GM18861 (cell line): ENCODE measurements around the gene SRD5A2.
"Not testable (repeated sequence)": the region's sequence is repeated elsewhere in the genome, so short reads cannot be mapped to it uniquely, and the experiment has no call there.

Experiments
- ATAC-seq: cut with Tn5 transposase; IDR thresholded peaks from one replicate; pipeline ENCODE4 v1.9.1; 2021; ENCODE audit not compliant: unreplicated experiment

SRD5A2 gene

GRCh38 chr2:31534636-31535035 lies 46.1 kb downstream of the SRD5A2 start:
- ATAC-seq, result no peak

DNA sequence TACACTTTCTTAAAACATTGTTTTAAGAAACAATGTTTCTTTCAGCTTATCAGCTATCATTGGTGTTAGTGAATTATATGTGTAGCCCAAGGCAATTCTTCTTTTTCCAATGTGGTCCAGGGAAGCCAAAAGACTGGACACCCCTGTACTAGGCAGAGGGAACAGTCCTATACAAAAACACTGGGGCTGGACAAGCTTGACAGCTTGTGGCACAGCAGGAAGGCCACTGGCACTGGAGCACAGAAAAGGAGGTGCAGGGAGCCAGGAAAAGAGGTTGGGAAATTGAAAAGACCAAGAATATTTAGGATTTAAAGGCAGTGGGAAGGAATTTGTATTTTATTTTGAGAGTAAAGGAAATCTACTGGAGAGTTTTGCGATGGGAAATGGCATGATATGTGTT lies 47.7 kb downstream of the SRD5A2 start:
- ATAC-seq, result no peak

- ATAC-seq, result no peak
Observed at GRCh38 chr2:31531101-31531500, 49.6 kb downstream of the SRD5A2 start.

GRCh38 chr2:31529256-31529655 lies 51.5 kb downstream of the SRD5A2 start:
- ATAC-seq, result no peak

DNA sequence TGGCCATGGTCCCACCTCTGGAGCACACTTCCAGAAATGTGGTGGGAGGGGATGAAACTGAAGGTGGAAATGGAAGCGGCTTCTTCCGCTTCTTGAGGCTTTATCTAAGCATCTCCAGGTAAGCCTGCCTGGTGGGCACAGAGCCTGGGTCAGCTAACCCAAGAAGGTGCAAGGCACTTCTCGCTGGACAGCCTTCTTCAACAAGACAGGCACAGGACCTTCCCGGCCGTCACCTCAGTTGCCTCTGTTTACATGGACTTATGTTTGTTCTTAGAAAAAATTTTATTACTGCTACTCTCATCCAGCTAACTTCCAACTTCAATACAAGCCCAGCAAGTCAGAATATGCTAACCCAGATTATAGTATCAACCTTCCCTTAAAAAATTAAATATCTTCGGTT lies 51.9 kb downstream of the SRD5A2 start:
- no peak for ATAC-seq

DNA sequence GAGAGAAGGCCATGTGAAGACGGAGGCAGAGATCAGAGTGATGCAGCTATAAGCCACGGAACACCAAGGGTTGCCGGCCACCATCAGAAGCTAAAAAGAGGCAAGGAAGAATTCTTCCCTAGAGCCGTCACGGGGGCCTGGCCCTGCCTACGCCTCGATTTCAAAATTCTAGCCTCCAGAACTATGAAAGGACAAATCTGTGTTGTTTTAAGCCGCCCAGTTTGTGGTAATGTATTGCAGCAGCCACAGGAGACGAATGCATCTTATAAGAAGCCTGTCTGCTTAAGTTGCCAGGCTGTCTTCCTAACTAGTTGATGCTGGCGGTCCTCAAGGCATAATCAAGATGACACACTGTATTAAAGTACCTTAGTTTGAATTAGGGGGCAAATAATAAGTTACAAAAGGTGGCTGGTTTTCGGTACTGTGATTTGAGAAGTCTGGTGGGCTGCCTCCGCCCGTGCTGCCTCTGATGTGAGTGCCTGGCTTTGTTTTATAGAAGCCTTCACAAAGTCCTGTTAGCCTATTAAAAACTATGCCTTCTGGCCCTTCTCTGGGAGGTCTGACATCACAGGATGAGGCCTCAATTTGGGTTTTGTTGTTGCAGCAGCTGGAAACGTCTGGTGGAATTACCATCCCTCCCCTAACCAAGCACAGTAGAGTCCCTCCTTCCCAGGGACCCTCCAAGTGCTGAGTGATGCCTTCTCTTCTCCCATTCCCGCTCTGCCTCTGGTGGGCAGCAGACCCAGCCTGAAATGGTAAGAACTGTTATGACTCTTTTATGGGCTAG lies 53.6 kb downstream of the SRD5A2 start:
- no peak for ATAC-seq

- no peak for ATAC-seq
Observed at GRCh38 chr2:31525876-31526275, 54.9 kb downstream of the SRD5A2 start.

GRCh38 chr2:31524592-31524991 lies 56.1 kb downstream of the SRD5A2 start:
- ATAC-seq, result no peak

DNA sequence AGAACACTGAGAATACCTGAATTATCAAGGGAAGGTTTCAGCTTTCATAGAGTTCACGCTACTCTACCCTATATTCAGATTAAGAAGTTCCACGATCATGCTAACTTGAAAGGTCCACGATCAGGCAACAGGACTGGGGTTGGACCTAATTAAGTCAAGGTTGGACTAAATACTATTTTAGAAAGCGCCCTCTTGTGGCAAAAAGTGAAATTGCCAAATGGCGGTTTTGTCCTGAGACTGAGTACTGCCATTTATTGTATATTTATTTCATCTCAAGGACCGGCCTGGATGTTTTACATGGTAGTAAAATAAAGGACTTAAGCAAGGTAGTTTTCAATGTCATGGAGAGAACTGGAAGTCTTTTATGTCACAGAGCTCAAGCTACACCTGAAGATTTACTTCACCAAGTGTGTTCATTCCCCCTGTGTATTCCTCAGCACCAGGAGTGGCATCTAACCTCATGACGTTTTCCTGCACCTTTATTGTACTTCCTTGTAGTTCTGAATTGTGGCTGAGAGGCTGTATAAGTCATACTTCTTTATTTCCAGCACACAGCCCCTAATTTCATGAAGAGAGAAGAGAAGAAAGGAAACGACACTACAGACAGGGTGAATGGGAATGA lies 56.8 kb downstream of the SRD5A2 start:
- no peak for ATAC-seq

DNA sequence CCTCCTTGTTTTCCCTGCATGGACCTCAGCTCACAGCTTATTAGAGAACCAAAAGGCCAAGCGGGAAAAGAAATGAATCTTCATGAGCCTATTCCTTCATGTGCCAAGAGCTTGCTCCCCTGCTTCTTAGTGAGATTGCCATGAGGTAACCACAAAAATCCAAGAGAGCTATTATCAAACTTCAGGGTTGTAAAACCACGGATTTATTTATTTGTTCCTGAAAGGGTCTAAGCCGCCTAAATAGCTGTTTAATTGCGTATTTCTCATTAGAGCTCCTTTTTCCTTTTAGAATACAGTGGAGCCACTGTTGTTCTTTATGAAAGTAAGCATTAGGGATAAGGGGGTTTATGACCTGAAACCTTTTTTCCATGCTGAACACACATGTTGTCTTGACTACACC lies 58.0 kb downstream of the SRD5A2 start:
- no peak for ATAC-seq

DNA sequence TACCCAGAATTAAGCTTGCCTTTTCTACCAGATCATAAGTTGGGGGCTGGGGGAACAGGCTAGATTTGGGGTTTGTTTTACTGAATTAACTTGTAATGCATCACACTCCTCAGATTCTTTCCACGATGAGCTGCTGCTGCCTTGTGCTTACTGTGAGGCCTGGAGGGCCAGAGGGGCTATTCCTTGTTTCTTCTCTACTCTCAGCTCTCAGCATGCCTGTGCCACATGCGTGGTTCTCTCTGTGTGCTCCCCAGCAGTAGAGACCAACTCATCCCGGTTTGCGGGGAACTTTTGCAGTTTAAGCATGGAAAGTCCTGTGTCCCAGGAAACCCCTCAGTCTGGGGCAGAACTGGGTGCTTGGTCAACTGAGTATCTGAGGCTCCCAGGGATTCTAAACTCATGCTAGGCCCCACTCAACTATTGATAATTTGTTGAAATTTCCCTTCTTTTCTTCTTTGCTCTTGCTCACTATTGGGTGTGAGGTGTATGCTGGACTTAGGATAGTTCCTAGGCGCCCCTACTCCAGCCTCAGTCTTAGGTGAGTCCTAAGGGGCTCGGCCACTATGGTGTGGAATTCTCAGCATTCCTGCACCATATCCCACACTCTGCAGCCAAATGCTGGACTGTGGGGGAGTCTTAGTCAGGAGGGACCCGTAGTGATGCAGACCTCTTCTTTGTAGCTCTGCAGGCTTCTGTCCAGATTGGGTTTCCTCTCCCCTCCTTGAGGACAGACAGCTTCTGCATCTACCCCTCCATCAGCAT lies 63.1 kb downstream of the SRD5A2 start:
- no peak for ATAC-seq

GRCh38 chr2:31515586-31515985 lies 65.2 kb downstream of the SRD5A2 start:
- ATAC-seq, result no peak

GRCh38 chr2:31513553-31513952 lies 67.2 kb downstream of the SRD5A2 start:
- ATAC-seq, result no peak

DNA sequence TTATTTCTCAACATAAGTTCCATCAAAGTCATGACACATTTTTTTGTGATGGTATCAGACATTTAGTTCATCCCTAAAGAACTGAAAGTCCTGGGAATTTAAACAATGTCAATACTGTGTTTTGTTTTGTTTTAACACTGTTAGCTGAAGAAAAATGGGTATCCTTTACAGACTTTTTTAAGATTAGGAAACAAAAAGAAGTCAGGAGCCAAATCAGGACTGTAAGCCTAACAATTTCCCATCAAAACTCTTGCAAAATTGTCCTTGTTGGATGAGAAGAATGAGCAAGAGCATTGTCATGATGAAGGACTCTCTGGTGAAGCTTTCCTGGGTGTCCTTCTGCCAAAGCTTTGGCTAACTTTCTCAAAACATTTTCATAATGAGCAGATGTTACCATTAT lies 69.4 kb downstream of the SRD5A2 start:
- ATAC-seq, result no peak

DNA sequence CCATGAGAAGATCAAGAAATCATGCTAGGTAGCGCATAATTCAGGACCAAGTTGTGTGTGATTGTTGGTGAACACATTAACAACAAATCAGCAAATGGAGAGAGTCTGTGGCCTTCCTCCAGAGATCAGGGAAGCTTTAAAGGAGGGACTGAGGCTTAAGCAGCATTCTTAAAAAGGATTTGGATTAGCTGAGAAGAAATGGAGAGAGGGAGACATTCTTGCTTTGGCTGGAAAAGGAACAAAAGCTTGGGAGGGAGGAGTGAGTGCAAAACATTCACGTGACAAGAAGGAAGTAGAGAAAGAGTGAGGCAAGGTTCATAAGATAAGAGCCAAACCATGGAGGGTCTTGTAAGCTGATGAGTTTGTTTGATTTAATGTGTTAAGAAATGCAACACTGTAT lies 75.6 kb downstream of the SRD5A2 start:
- no peak for ATAC-seq

DNA sequence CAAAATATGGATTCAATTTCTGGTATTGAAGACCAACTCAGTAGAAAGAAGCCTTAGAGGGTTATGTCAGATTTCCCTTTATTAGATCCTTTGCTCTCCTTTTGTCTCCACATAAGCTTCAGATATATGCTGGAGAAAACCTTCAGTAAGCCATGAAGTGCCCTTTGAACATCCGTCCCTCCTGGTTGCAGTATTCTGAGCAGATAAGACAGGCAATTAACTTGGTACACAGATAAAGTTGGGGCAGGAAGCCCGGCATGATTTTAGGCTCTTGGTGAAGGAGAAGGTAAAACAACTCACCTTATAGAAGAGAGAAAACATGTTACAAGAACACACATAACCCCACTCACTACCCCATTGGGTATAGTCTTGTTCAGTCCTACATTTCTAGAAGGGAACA lies 76.4 kb downstream of the SRD5A2 start:
- no peak for ATAC-seq

DNA sequence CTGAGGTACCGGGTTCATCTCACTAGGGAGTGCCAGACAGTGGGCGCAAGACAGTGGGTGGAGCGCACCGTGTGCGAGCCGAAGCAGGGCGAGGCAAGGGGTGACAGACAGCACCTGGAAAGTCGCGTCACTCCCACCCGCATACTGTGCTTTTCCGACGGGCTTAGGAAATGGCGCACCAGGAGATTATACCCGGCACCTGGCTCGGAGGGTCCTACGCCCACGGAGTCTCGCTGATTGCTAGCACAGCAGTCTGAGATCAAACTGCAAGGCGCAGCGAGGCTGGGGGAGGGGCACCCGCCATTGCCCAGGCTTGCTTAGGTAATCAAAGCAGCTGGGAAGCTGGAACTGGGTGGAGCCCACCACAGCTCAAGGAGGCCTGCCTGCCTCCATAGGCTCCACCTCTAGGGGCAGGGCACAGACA lies 84.3 kb downstream of the SRD5A2 start:
- not testable (repeated sequence) for ATAC-seq

DNA sequence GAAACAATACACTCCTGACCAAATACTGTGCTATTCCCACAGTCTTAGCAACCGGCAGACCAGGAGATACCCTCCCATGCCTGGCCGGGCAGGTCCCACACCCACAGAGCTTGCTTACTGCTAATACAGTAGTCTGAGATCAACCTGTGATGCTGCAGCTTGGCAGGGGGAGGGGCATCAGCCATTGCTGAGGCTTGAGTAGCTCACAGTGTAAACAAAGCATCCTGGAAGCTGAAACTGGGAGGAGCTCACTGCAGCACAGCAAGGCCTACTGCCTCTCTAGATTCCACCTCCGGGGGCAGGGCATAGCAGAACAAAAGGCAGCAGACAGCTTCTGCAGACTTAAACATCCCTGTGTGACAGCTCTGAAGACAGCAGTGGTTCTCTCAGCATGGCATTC lies 91.4 kb downstream of the SRD5A2 start:
- not testable (repeated sequence) for ATAC-seq

- no peak for ATAC-seq
Observed at GRCh38 chr2:31483246-31483645, 97.5 kb downstream of the SRD5A2 start.

- ATAC-seq, result no peak
Observed at GRCh38 chr2:31476511-31477180, 104.1 kb downstream of the SRD5A2 start.

DNA sequence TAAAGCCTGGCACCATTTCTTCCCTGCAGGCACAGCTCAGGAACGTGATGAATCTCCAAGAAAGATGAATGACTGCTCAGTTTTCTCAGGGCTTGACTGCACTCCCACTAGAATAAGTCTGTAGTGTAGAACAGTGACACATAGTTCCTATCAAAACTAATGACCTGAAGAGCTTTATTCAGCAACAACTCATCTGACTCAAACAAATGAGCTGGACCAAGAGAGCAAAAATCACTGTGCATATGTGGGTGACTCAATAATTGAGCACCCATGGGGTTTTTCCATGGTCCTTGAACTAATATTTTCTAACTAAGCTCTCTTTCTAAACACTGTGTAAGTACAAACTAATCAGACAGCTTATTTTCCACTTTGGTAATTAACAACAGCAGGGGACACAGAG lies 105.0 kb downstream of the SRD5A2 start:
- ATAC-seq, result no peak
